Smooth muscle cell (in vitro differentiated cells): Measurements from ENCODE around the gene PHYH. TPM values are rescaled to one million over a fixed set of nuclear protein-coding genes. Genes with fewer than 3 reads are reported as not detected.

Experiments used
- DNase-seq: peaks from one replicate; lab custom pipeline; 2025; ENCODE audit not compliant: unreplicated experiment; lab: John Stamatoyannopoulos, UW
- H2AFZ ChIP-seq: fragments of 200-600 bp; sonication (generic); 2 replicates; pipeline ENCODE4 v1.6.0; 2016; ENCODE audit warnings: antibody characterized with exemption, low read depth, mild to moderate bottlenecking
- H3F3A ChIP-seq: fragments of 200-600 bp; sonication (generic); 2 replicates; pipeline ENCODE4 v1.6.0; 2017; ENCODE audit warnings: antibody characterized with exemption, low read depth
- H3K27ac ChIP-seq: fragments of 200-600 bp; sonication (generic); 2 replicates; pipeline ENCODE4 v1.5.1; 2016; ENCODE audit warnings: low read depth, mild to moderate bottlenecking
- H3K27me3 ChIP-seq: fragments of 200-600 bp; sonication (generic); 2 replicates; pipeline ENCODE4 v1.6.1; 2016; ENCODE audit warnings: low read depth, mild to moderate bottlenecking
- H3K36me3 ChIP-seq: fragments of 200-600 bp; sonication (generic); 2 replicates; pipeline ENCODE4 v1.5.1; 2016; ENCODE audit warnings: low read depth
- H3K4me1 ChIP-seq: fragments of 200-600 bp; sonication (generic); 2 replicates; pipeline ENCODE4 v1.5.1; 2016; ENCODE audit warnings: low read depth
- H3K4me2 ChIP-seq: fragments of 200-600 bp; sonication (generic); 2 replicates; pipeline ENCODE4 v1.6.0; 2016; ENCODE audit warnings: mild to moderate bottlenecking
- H3K4me3 ChIP-seq: fragments of 200-600 bp; sonication (generic); 2 replicates; pipeline ENCODE4 v1.5.1; 2016; ENCODE audit warnings: mild to moderate bottlenecking
- H3K79me2 ChIP-seq: fragments of 200-600 bp; sonication (generic); 2 replicates; pipeline ENCODE4 v1.6.0; 2016; ENCODE audit warnings: low read depth, mild to moderate bottlenecking
- H3K9ac ChIP-seq: fragments of 200-600 bp; sonication (generic); 2 replicates; pipeline ENCODE4 v1.6.0; 2016; ENCODE audit warnings: low read depth
- H3K9me3 ChIP-seq: fragments of 200-600 bp; sonication (generic); replicated peaks from 2 replicates; pipeline ENCODE4 v1.5.1; 2016; ENCODE audit warnings: low read depth
- H4K20me1 ChIP-seq: fragments of 200-600 bp; sonication (generic); 2 replicates; pipeline ENCODE4 v1.6.0; 2016; ENCODE audit warnings: low read depth
- whole genome bisulfite sequencing: methylation state at CpG from one replicate; pipeline ENCODE4 v1.1.7; 2016; ENCODE audit warnings: low lambda C conversion rate; 5-methylcytosine and 5-hydroxymethylcytosine counted together
- polyA plus RNA-seq: library from polyadenylated mRNA; unstranded; fragments of >200 nt; fragmentation: Nextera tagmentation; extraction: Ambion mirVana; gene quantifications from 2 replicates; pipeline ENCODE4 v1.2.1, GENCODE V29; 2016
- total RNA-seq: library from RNA; depleted of rRNA; stranded (reverse); fragments of >200 nt; gene quantifications from 2 replicates; pipeline ENCODE4 v1.2.3, GENCODE V29; 2014
- TF ChIP-seq, protein P1 (sequence below): fragments of 200-600 bp; sonication (generic); IDR thresholded peaks from 2 replicates; pipeline ENCODE4 v1.5.1; 2017; ENCODE audit warnings: borderline replicate concordance, mild to moderate bottlenecking, antibody characterized with exemption; ENCODE audit not compliant: insufficient read depth, poor library complexity, severe bottlenecking

The PHYH gene
- total and polyA plus RNA-seq, 2 experiments from 2014 or later = 14.4 to 27.5 TPM

DNA sequence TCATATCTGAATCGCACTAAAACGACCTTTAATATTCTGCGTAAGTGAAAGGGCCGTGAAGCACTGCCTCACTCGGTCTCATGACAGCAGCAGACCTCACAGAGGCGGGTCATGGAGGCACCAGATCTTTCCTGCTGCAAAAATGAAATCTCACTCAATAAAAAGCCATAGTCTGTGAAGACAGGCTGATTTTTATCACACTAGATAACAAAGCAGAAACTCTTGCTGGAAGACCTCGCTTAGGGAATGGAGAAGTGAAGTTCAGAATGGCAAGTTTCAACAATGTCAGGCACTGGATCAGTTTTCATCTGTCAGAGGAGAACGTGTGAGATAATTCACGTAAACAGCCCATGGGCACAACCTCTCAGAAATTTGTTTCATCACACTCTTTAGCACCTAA lies 40.2 kb upstream of the PHYH start:
- Histone ChIP-seq H3K9me3 (no peaks in the 10 kb centered on the region), H3K27me3 (no peaks in the 10 kb centered on the region), H3F3A (peaks cover 6% of the 10 kb centered on the region), H3K27ac (no peak overlapping the region), H3K4me1 (no peaks in the 10 kb centered on the region), H3K4me2 (no peak overlapping the region), H4K20me1 (peaks cover 36% of the 10 kb centered on the region), H3K9ac (no peak overlapping the region), H3K4me3 (no peak overlapping the region), H2AFZ (no peak overlapping the region), H3K36me3 (no peaks in the 10 kb centered on the region), H3K79me2 (peaks cover 37% of the 10 kb centered on the region)
- WGBS = 61% methylated on average over 9 of the region's 9 CpGs
- TF ChIP-seq, protein P1, sequence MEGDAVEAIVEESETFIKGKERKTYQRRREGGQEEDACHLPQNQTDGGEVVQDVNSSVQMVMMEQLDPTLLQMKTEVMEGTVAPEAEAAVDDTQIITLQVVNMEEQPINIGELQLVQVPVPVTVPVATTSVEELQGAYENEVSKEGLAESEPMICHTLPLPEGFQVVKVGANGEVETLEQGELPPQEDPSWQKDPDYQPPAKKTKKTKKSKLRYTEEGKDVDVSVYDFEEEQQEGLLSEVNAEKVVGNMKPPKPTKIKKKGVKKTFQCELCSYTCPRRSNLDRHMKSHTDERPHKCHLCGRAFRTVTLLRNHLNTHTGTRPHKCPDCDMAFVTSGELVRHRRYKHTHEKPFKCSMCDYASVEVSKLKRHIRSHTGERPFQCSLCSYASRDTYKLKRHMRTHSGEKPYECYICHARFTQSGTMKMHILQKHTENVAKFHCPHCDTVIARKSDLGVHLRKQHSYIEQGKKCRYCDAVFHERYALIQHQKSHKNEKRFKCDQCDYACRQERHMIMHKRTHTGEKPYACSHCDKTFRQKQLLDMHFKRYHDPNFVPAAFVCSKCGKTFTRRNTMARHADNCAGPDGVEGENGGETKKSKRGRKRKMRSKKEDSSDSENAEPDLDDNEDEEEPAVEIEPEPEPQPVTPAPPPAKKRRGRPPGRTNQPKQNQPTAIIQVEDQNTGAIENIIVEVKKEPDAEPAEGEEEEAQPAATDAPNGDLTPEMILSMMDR = no peak
- DNase-seq = no peak

DNA sequence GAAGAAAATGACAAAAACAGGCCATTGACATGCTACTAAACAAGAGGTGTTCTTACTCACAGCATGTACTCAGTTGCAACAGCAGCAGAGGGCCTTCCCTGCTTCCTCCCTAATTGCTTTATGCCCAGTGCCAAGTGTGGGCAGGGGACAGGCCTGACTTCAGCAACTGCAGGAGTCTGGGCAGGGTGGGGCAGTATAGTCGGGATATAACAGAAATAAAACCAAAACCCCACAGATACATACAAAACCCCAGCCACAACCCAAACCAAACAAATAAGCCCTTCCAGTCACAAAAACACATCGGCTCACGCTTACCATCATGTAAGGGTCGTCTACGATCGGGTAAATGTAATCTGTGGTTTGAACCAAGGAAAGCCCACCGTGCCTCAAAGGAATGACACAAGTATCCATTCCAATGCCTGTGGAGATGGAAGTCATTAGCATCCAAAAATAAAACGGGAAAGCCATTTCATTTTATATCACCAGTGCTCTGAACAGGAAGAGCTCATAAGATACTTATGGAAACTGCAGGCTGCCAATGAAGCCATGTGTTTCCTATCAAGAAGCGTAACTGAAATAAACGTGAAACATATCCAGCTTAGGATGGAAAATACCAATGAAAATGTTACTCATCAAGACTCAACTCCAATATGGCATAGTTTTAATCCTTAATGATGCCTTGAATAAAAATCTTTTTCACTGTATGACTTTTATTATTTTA lies 38.7 kb upstream of the PHYH start:
- Histone ChIP-seq H3K4me3 (no peak overlapping the region), H3F3A (peaks cover 6% of the 10 kb centered on the region), H3K4me2 (no peak overlapping the region), H4K20me1 (peaks cover 36% of the 10 kb centered on the region), H3K4me1 (no peaks in the 10 kb centered on the region), H3K9me3 (no peaks in the 10 kb centered on the region), H3K79me2 (peaks cover 21% of the 10 kb centered on the region), H3K36me3 (no peaks in the 10 kb centered on the region), H3K9ac (no peak overlapping the region), H3K27ac (no peak overlapping the region), H2AFZ (no peak overlapping the region), H3K27me3 (no peaks in the 10 kb centered on the region)
- WGBS = 72% methylated on average over 10 of the region's 10 CpGs
- DNase-seq = no peak
- TF ChIP-seq, protein P1 = no peak

GRCh38 chr10:13337827-13338196 lies 37.9 kb upstream of the PHYH start:
- no peak overlapping the region for H2AFZ ChIP-seq
- WGBS = 98% methylated on average over 6 of the region's 6 CpGs
- H3K27me3 ChIP-seq = no peaks in the 10 kb centered on the region
- no peak overlapping the region for H3K27ac ChIP-seq
- H3K4me3 ChIP-seq = no peak overlapping the region
- TF ChIP-seq, protein P1 = no peak
- H3K79me2 ChIP-seq = peaks cover 14% of the 10 kb centered on the region
- H3K9ac ChIP-seq = no peak overlapping the region
- H3K36me3 ChIP-seq = no peaks in the 10 kb centered on the region
- DNase-seq = no peak
- H4K20me1 ChIP-seq = peaks cover 36% of the 10 kb centered on the region
- H3K9me3 ChIP-seq = no peaks in the 10 kb centered on the region
- no peaks in the 10 kb centered on the region for H3K4me1 ChIP-seq
- no peak overlapping the region for H3K4me2 ChIP-seq
- H3F3A ChIP-seq = peaks cover 6% of the 10 kb centered on the region
